SK-N-SH (cell line): ENCODE results near the gene CNRIP1. TPM values are rescaled to one million over a fixed set of nuclear protein-coding genes. Genes with fewer than 3 reads are reported as not detected.
A peak's percentile ranks its signal among the peaks of the same experiment; 100 is the strongest.

Experiments used
- CTCF ChIA-PET: fragments of 300-600, 350-600 bp; formaldehyde crosslinking; extraction: SDS; loops from one replicate; lab custom pipeline; 2021; lab: Yijun Ruan, JAX
- POLR2A ChIA-PET: fragments of 350-600 bp; sonication (Branson Sonifier 250); formaldehyde crosslinking; extraction: SDS; loops from one replicate; lab custom pipeline; 2020; ENCODE audit warnings: antibody characterized with exemption, inconsistent platforms; lab: Yijun Ruan, JAX
- DNase-seq: peaks from one replicate; pipeline ENCODE4 v3.0.0; 2012
- H2AFZ ChIP-seq: fragments of 200-600 bp; sonication (generic); 2 replicates; pipeline ENCODE4 v1.8.1; 2016; ENCODE audit warnings: antibody characterized with exemption, mild to moderate bottlenecking, low read depth
- H3F3A ChIP-seq: fragments of 200-600 bp; sonication (generic); replicated peaks from 2 replicates; pipeline ENCODE3; 2016; ENCODE audit warnings: antibody characterized with exemption, mild to moderate bottlenecking; ENCODE audit not compliant: insufficient read depth
- H3K27ac ChIP-seq, 2 experiments: fragments of 200-500 bp in 1 of 2; fragments of 200-600 bp in 1 of 2; sonication (Bioruptor generic) in 1 of 2; sonication (generic), shearing (Covaris generic) in 1 of 2; 2 replicates each; pipeline versions ENCODE4 v1.5.1 to v1.6.1; 2014 to 2016; ENCODE audit warnings: low read depth in 2 of 2, inconsistent platforms in 1 of 2, low read length in 1 of 2, mild to moderate bottlenecking in 1 of 2, mixed read lengths in 1 of 2
- H3K27me3 ChIP-seq: fragments of 200-600 bp; sonication (generic), shearing (Covaris generic); 2 replicates; pipeline ENCODE4 v1.6.1; 2016; ENCODE audit warnings: mixed run types; ENCODE audit not compliant: insufficient read depth
- H3K36me3 ChIP-seq, 2 experiments: fragments of 200-500 bp in 1 of 2; fragments of 200-600 bp in 1 of 2; sonication (Bioruptor generic) in 1 of 2; sonication (generic) in 1 of 2; replicated peaks in 1 of 2; 2 replicates each; pipeline versions ENCODE3 to v1.5.1; 2014 to 2016; ENCODE audit warnings: low read length in 1 of 2, mild to moderate bottlenecking in 1 of 2; ENCODE audit not compliant: insufficient read depth in 2 of 2, control insufficient read depth in 1 of 2
- H3K4me1 ChIP-seq, 2 experiments: fragments of 200-500 bp in 1 of 2; fragments of 200-600 bp in 1 of 2; sonication (Bioruptor generic) in 1 of 2; sonication (generic), shearing (Covaris generic) in 1 of 2; 2 replicates each; pipeline versions ENCODE4 v1.5.1 to v1.6.1; 2014 to 2016; ENCODE audit warnings: low read depth in 1 of 2, low read length in 1 of 2, mixed run types in 1 of 2; ENCODE audit not compliant: insufficient read depth in 2 of 2, control insufficient read depth in 1 of 2
- H3K4me2 ChIP-seq: fragments of 200-600 bp; sonication (generic), shearing (Covaris generic); 2 replicates; pipeline ENCODE4 v1.6.1; 2017; ENCODE audit warnings: mixed run types
- H3K4me3 ChIP-seq, 2 experiments: fragments of 200-500 bp in 1 of 2; fragments of 200-600 bp in 1 of 2; sonication (Bioruptor generic) in 1 of 2; sonication (generic), shearing (Covaris generic) in 1 of 2; 2 replicates each; pipeline versions ENCODE4 v1.5.1 to v1.8.1; 2014 to 2016; ENCODE audit warnings: low read depth in 2 of 2, inconsistent platforms in 1 of 2, low read length in 1 of 2, mild to moderate bottlenecking in 1 of 2, mixed read lengths in 1 of 2, moderate library complexity in 1 of 2
- H3K79me2 ChIP-seq: fragments of 200-600 bp; sonication (generic); 2 replicates; pipeline ENCODE4 v1.8.1; 2017; ENCODE audit warnings: mild to moderate bottlenecking; ENCODE audit not compliant: insufficient read depth
- H3K9ac ChIP-seq: fragments of 200-600 bp; sonication (generic); 2 replicates; pipeline ENCODE4 v1.6.1; 2017; ENCODE audit warnings: mixed run types
- H3K9me2 ChIP-seq: fragments of 200-600 bp; sonication (generic); 2 replicates; pipeline ENCODE4 v1.6.1; 2017; ENCODE audit warnings: mixed run types
- H3K9me3 ChIP-seq: fragments of 200-600 bp; sonication (generic); 2 replicates; pipeline ENCODE4 v1.6.1; 2017; ENCODE audit warnings: mixed run types, mild to moderate bottlenecking, moderate library complexity
- H4K20me1 ChIP-seq: fragments of 200-600 bp; sonication (generic); 2 replicates; pipeline ENCODE4 v1.6.1; 2017; ENCODE audit warnings: mild to moderate bottlenecking, mixed run types; ENCODE audit not compliant: insufficient read depth
- CHD2 ChIP-seq: fragments of 150-350 bp; IDR thresholded peaks from 2 replicates; pipeline ENCODE4 v1.6.1; 2018; ENCODE audit warnings: low read length; ENCODE audit not compliant: partially characterized antibody
- CTCF ChIP-seq: fragments of 200-600 bp; sonication (generic); IDR thresholded peaks from 2 replicates; pipeline ENCODE4 v1.6.1; 2017; ENCODE audit warnings: antibody characterized with exemption, mild to moderate bottlenecking, moderate library complexity
- ELF1 ChIP-seq: IDR thresholded peaks from 2 replicates; pipeline ENCODE4 v1.4.0; 2012
- IRF3 ChIP-seq: fragments of 150-350 bp; IDR thresholded peaks from 2 replicates; pipeline ENCODE4 v1.6.1; 2016; ENCODE audit warnings: mild to moderate bottlenecking, low read depth, low read length
- JUND ChIP-seq: IDR thresholded peaks from 2 replicates; pipeline ENCODE4 v1.4.0; 2012
- MXI1 ChIP-seq: IDR thresholded peaks from 2 replicates; pipeline ENCODE4 v1.6.1; 2012; ENCODE audit warnings: mild to moderate bottlenecking, low read depth, low read length, improper control_type of control experiment
- NFIC ChIP-seq: IDR thresholded peaks from 2 replicates; pipeline ENCODE4 v1.4.0; 2012; ENCODE audit warnings: borderline replicate concordance
- RAD21 ChIP-seq: IDR thresholded peaks from 2 replicates; pipeline ENCODE4 v1.6.1; 2012; ENCODE audit warnings: mild to moderate bottlenecking, low read length
- RCOR1 ChIP-seq: fragments of 150-350 bp; IDR thresholded peaks from 2 replicates; pipeline ENCODE4 v1.6.1; 2017; ENCODE audit warnings: antibody characterized with exemption, low read length
- REST ChIP-seq: IDR thresholded peaks from 2 replicates; pipeline ENCODE4 v1.6.1; 2012; ENCODE audit warnings: mild to moderate bottlenecking, low read depth, low read length, moderate library complexity
- RXRA ChIP-seq: IDR thresholded peaks from 2 replicates; pipeline ENCODE4 v1.4.0; 2012; ENCODE audit warnings: low read depth, mild to moderate bottlenecking, borderline replicate concordance
- SMC3 ChIP-seq: IDR thresholded peaks from 2 replicates; pipeline ENCODE4 v1.6.1; 2012; ENCODE audit warnings: low read depth, low read length, improper control_type of control experiment
- TCF12 ChIP-seq: IDR thresholded peaks from 2 replicates; pipeline ENCODE4 v1.4.0; 2012
- USF1 ChIP-seq: IDR thresholded peaks from 2 replicates; pipeline ENCODE4 v1.4.0; 2012; ENCODE audit warnings: low read depth, borderline replicate concordance
- YY1 ChIP-seq: IDR thresholded peaks from 2 replicates; pipeline ENCODE4 v1.4.0; 2012; ENCODE audit warnings: low read depth, mild to moderate bottlenecking
- WGBS: methylation state at CpG from one replicate; pipeline ENCODE4 v1.1.6; 2017; ENCODE audit warnings: low lambda C conversion rate; 5-methylcytosine and 5-hydroxymethylcytosine counted together
- polyA plus RNA-seq, 3 experiments: library from polyadenylated mRNA; depleted of rRNA; stranded (reverse); fragments of >200 nt; gene quantifications; 2 replicates each; pipeline ENCODE4 v1.2.3, GENCODE V29; 2012
- TF ChIP-seq, protein P1 (sequence below): IDR thresholded peaks from 2 replicates; pipeline ENCODE4 v1.4.0; 2012; ENCODE audit warnings: low read depth

Gene CNRIP1
- polyA plus RNA-seq, 1 of the 3 experiments (the other 2 are of a cell fraction), result 55.5 TPM

DNA sequence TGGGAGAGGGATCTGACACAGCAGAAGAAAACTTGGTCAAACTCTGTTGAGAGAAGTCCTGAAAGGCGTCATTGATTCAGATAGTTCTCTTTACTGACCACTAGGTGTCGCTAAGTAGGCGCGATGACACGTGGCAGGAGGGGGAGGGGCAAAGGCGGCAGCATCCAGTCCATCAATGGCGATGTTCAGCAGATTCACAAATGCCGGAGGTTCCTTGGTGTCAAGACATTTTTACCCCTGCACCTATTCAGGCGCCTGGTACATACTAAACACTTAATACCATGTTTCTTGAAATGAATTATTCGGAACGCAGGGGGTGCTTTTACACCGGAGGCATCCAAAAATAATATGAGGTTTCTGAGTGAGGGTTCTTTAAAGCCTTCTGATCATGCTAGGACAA, 42.3 kb upstream of the CNRIP1 start:
- ChIA-PET POLR2A (no interaction called here), CTCF (interaction anchor here (1.0 to 3.2 kb wide), 4 partner anchors 24 to 173 kb away, joined by 3 to 20 read pairs (median 4); no protein-coding TSS in a partner anchor)
- no peaks in the 10 kb centered on the region for H3K9me2 ChIP-seq
- WGBS, result 41% methylated on average over 8 of the region's 12 CpGs
- peak overlapping the region; percentile 31; the same call in 1 of the 2 replicates for H2AFZ ChIP-seq
- no peaks in the 10 kb centered on the region for H4K20me1 ChIP-seq
- peak; percentile 68 for DNase-seq
- no peaks in the 10 kb centered on the region; a peak in 1 of 4 replicates for H3K4me1 ChIP-seq
- H3K79me2 ChIP-seq, result no peaks in the 10 kb centered on the region
- H3K36me3 ChIP-seq, result no peaks in the 10 kb centered on the region
- H3K27me3 ChIP-seq, result no peaks in the 10 kb centered on the region
- no peak overlapping the region for H3K27ac ChIP-seq
- H3K9ac ChIP-seq, result no peak overlapping the region
- no peak overlapping the region for H3K4me3 ChIP-seq
- TF ChIP-seq MXI1 (peak; percentile 81; the same call in 1 of the 2 replicates), SMC3 (peak; percentile 58), RAD21 (peak; percentile 75), JUND (no peak), CHD2 (peak; percentile 95), YY1 (peak; percentile 32; the same call in 1 of the 2 replicates), USF1 (peak; percentile 84), ELF1 (0 out of 2 replicates have a peak, but pooled peaks have one; percentile 14), IRF3 (no peak), TCF12 (0 out of 2 replicates have a peak, but pooled peaks have one; percentile 13), NFIC (no peak), REST (0 out of 2 replicates have a peak, but pooled peaks have one; percentile 29), RXRA (no peak), CTCF (peak; percentile 74), RCOR1 (peak; percentile 42; the same call in 1 of the 2 replicates)
- TF ChIP-seq, protein P1, sequence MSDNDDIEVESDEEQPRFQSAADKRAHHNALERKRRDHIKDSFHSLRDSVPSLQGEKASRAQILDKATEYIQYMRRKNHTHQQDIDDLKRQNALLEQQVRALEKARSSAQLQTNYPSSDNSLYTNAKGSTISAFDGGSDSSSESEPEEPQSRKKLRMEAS, result peak; percentile 100
- H3K9me3 ChIP-seq, result no peaks in the 10 kb centered on the region
- no peak overlapping the region for H3K4me2 ChIP-seq
- no peaks in the 10 kb centered on the region for H3F3A ChIP-seq
